Fibroblast of villous mesenchyme (primary cell): ENCODE results near the gene TRAPPC11. TPM values are rescaled to one million over a fixed set of nuclear protein-coding genes. Genes with fewer than 3 reads are reported as not detected.

Experiments used
- DNase-seq: peaks from one replicate; pipeline ENCODE4 v3.0.0-alpha.2; 2010; ENCODE audit warnings: low read depth
- H3K4me3 ChIP-seq: 2 replicates; pipeline ENCODE4 v1.5.1; 2011; ENCODE audit warnings: low read depth, mild to moderate bottlenecking, low read length
- CTCF ChIP-seq: IDR thresholded peaks from 2 replicates; pipeline ENCODE4 v1.5.1; 2012; ENCODE audit warnings: low read depth, mild to moderate bottlenecking, low read length; ENCODE audit not compliant: insufficient read depth
- total RNA-seq: library from RNA; depleted of rRNA; stranded (reverse); fragments of >200 nt; gene quantifications from 2 replicates; pipeline ENCODE4 v1.2.3, GENCODE V29; 2012

TRAPPC11 gene
- total RNA-seq, 1 donor: 69.1 TPM

GRCh38 chr4:183686461-183686860, 27.4 kb downstream of the TRAPPC11 start:
- TF ChIP-seq CTCF: no peak
- no peak overlapping the region for H3K4me3 ChIP-seq
- DNase-seq: no peak

GRCh38 chr4:183688216-183688615, 29.1 kb downstream of the TRAPPC11 start:
- no peak for DNase-seq
- TF ChIP-seq CTCF: no peak
- no peak overlapping the region for H3K4me3 ChIP-seq

- TF ChIP-seq CTCF: no peak
- no peak for DNase-seq
- H3K4me3 ChIP-seq: no peak overlapping the region
These were observed 31.9 kb downstream of the TRAPPC11 start for GRCh38 chr4:183691006-183691405.

GRCh38 chr4:183691897-183692296, 32.8 kb downstream of the TRAPPC11 start:
- no peak overlapping the region for H3K4me3 ChIP-seq
- TF ChIP-seq CTCF: no peak
- DNase-seq: no peak

GRCh38 chr4:183698909-183699308, 39.8 kb downstream of the TRAPPC11 start:
- H3K4me3 ChIP-seq: no peak overlapping the region

GRCh38 chr4:183700407-183700806, 41.3 kb downstream of the TRAPPC11 start:
- DNase-seq: no peak
- no peak overlapping the region for H3K4me3 ChIP-seq
- TF ChIP-seq CTCF: no peak

More at GRCh38 chr4:183698909-183699308, 39.8 kb downstream of the TRAPPC11 start:
- no peak for DNase-seq
- no peak for TF ChIP-seq CTCF

- TF ChIP-seq CTCF: no peak
- no peak for DNase-seq
- H3K4me3 ChIP-seq: no peak overlapping the region
These were observed 43.4 kb downstream of the TRAPPC11 start for GRCh38 chr4:183702492-183702891.
